GM12878 (cell line): Measurements from ENCODE around the gene WSCD1. TPM values are rescaled to one million over a fixed set of nuclear protein-coding genes. Genes with fewer than 3 reads are reported as not detected.

ENCODE experiments used
- ATAC-seq: fragments of 200-7000 bp; cut with Tn5 transposase; 3 replicates; pipeline ENCODE4 v1.9.1; 2020; ENCODE audit warnings: mild to moderate bottlenecking, moderate library complexity
- BruUV-seq: library from RNA; stranded (reverse); fragments of 400-500 nt; replicated peaks from 2 replicates; lab custom pipeline; 2021; lab: Mats Ljungman, UMichigan
- CTCF ChIA-PET: fragments of 300-600 bp; sonication (Branson Sonifier 250); formaldehyde crosslinking; extraction: SDS; loops from one replicate; lab custom pipeline; 2021; ENCODE audit warnings: inconsistent platforms; lab: Yijun Ruan, JAX
- POLR2A ChIA-PET: fragments of 350-600 bp; formaldehyde crosslinking; extraction: SDS; loops from one replicate; lab custom pipeline; 2021; ENCODE audit warnings: inconsistent platforms; lab: Charles Lee
- RAD21 ChIA-PET: fragments of 300-600 bp; sonication (Branson Sonifier 250); formaldehyde crosslinking; loops from one replicate; lab custom pipeline; 2023; ENCODE audit warnings: antibody characterized with exemption; ENCODE audit not compliant: unreplicated experiment; lab: Charles Lee
- SMC1A ChIA-PET: fragments of 300-600 bp; sonication (Branson Sonifier 250); formaldehyde crosslinking; loops from one replicate; lab custom pipeline; 2023; ENCODE audit not compliant: unreplicated experiment, uncharacterized antibody; lab: Charles Lee
- DNase-seq: peaks from one replicate; pipeline ENCODE4 v3.0.0-alpha.2; 2011; ENCODE audit warnings: low read depth, low spot score
- FAIRE-seq: peaks from 3 replicates; lab custom pipeline; 2011; peaks lifted over from hg19 to GRCh38; lab: Jason Lieb, UNC
- H2AFZ ChIP-seq: 2 replicates; pipeline ENCODE4 v1.6.0; 2011; ENCODE audit warnings: low read depth, low read length, control low read depth; ENCODE audit not compliant: control insufficient read depth
- H3K27ac ChIP-seq: 2 replicates; pipeline ENCODE4 v1.5.1; 2011; ENCODE audit warnings: control low read depth; ENCODE audit not compliant: control insufficient read depth, insufficient read depth
- H3K27me3 ChIP-seq, 2 experiments: replicated peaks in 1 of 2; 2 replicates each; pipeline versions ENCODE4 v1.6.0 to v1.6.1; 2011; ENCODE audit warnings: low read length in 1 of 2; ENCODE audit not compliant: control insufficient read depth in 2 of 2, insufficient read depth in 2 of 2
- H3K36me3 ChIP-seq, 2 experiments: 2 replicates each; pipeline ENCODE4 v1.5.1; 2011; ENCODE audit warnings: low read length in 1 of 2; ENCODE audit not compliant: control insufficient read depth in 2 of 2, insufficient read depth in 2 of 2
- H3K4me1 ChIP-seq: 2 replicates; pipeline ENCODE4 v1.6.1; 2011; ENCODE audit warnings: mild to moderate bottlenecking, low read length, moderate library complexity, mixed read lengths; ENCODE audit not compliant: control insufficient read depth, insufficient read depth
- H3K4me2 ChIP-seq: 2 replicates; pipeline ENCODE4 v1.6.0; 2011; ENCODE audit warnings: control low read depth; ENCODE audit not compliant: control insufficient read depth, insufficient read depth
- H3K4me3 ChIP-seq: fragments of 200-600 bp; sonication (generic); 2 replicates; pipeline ENCODE4 v1.5.1; 2016
- H3K79me2 ChIP-seq: 2 replicates; pipeline ENCODE4 v1.6.0; 2011; ENCODE audit warnings: low read length; ENCODE audit not compliant: control insufficient read depth, insufficient read depth
- H3K9ac ChIP-seq: 2 replicates; pipeline ENCODE4 v1.8.0; 2011; ENCODE audit warnings: low read length, control low read depth, mixed read lengths; ENCODE audit not compliant: control insufficient read depth, insufficient read depth
- H3K9me3 ChIP-seq: replicated peaks from 3 replicates; pipeline ENCODE4 v1.5.1; 2011; ENCODE audit warnings: mild to moderate bottlenecking, low read length; ENCODE audit not compliant: control insufficient read depth, insufficient read depth
- H4K20me1 ChIP-seq: 2 replicates; pipeline ENCODE4 v1.6.0; 2011; ENCODE audit not compliant: control insufficient read depth, insufficient read depth
- BCL3 ChIP-seq: IDR thresholded peaks from 2 replicates; pipeline ENCODE4 v1.6.1; 2011; ENCODE audit warnings: borderline replicate concordance, low read depth, mild to moderate bottlenecking, moderate library complexity, low read length; ENCODE audit not compliant: insufficient read depth, poor library complexity, severe bottlenecking
- E4F1 ChIP-seq: fragments of 450-650 bp; IDR thresholded peaks from 2 replicates; pipeline ENCODE4 v1.6.1; 2018; ENCODE audit warnings: borderline replicate concordance, mild to moderate bottlenecking; ENCODE audit not compliant: partially characterized antibody
- FOS ChIP-seq: IDR thresholded peaks from 3 replicates; pipeline ENCODE4 v1.6.1; 2011; ENCODE audit warnings: borderline replicate concordance; ENCODE audit not compliant: insufficient read length; ENCODE audit errors: extremely low read depth
- GATAD2B ChIP-seq: fragments of 450-650 bp; conservative IDR thresholded peaks from 2 replicates; pipeline ENCODE4 v1.6.1; 2017; ENCODE audit warnings: low read depth, mild to moderate bottlenecking, moderate library complexity
- IRF3 ChIP-seq: fragments of 450-650 bp; IDR thresholded peaks from 2 replicates; pipeline ENCODE4 v1.6.1; 2014; ENCODE audit warnings: mild to moderate bottlenecking
- JUNB ChIP-seq: IDR thresholded peaks from 2 replicates; pipeline ENCODE4 v1.6.1; 2016; ENCODE audit warnings: antibody characterized with exemption, mild to moderate bottlenecking
- MTA2 ChIP-seq: fragments of 450-650 bp; IDR thresholded peaks from 2 replicates; pipeline ENCODE4 v1.6.1; 2016; ENCODE audit warnings: low read depth, mild to moderate bottlenecking, moderate library complexity
- POLR2AphosphoS5 ChIP-seq: IDR thresholded peaks from 2 replicates; pipeline ENCODE4 v1.6.1; 2011; ENCODE audit warnings: mild to moderate bottlenecking, low read length, inconsistent platforms
- RB1 ChIP-seq: fragments of 450-650 bp; formaldehyde crosslinking; IDR thresholded peaks from 2 replicates; pipeline ENCODE4 v1.6.1; 2017; ENCODE audit warnings: mild to moderate bottlenecking, borderline replicate concordance
- RELA ChIP-seq: fragments of 450-650 bp; IDR thresholded peaks from 2 replicates; pipeline ENCODE4 v1.8.0; 2014; ENCODE audit warnings: borderline replicate concordance; ENCODE audit not compliant: partially characterized antibody
- SP1 ChIP-seq: IDR thresholded peaks from one replicate; pipeline ENCODE4 v1.6.1; 2011; ENCODE audit warnings: low read depth, low read length
- WRNIP1 ChIP-seq: IDR thresholded peaks from 2 replicates; pipeline ENCODE4 v1.6.1; 2011; ENCODE audit warnings: low read depth, low read length, improper control_type of control experiment, borderline replicate concordance
- ZNF622 ChIP-seq: fragments of 450-650 bp; IDR thresholded peaks from 2 replicates; pipeline ENCODE4 v1.6.1; 2017; ENCODE audit warnings: mild to moderate bottlenecking, inconsistent platforms
- in situ Hi-C: fragments of 300-500 bp; cut with MboI; formaldehyde crosslinking; loops from 9 replicates; pipeline ENCODE4 v1.14.3; 2018; ENCODE audit warnings: mixed read lengths
- intact Hi-C: fragments of 100-400 bp; cut with micrococcal nuclease; formaldehyde crosslinking; loops from one replicate; pipeline ENCODE4 v1.14.2; 2022; ENCODE audit not compliant: unreplicated experiment
- polyA plus RNA-seq, 11 experiments: library from polyadenylated mRNA; depleted of rRNA in 4 of 11; unstranded in 6 of 11; stranded (reverse) in 5 of 11; fragments of >200 nt; fragmentation: Nextera tagmentation in 4 of 11; fragmentation: Illumina TruSeq in 1 of 11; extraction: Ambion mirVana in 4 of 11; extraction: Trizol in 1 of 11; gene quantifications; 1 replicate in 1 of 11; 2 replicates in 10 of 11; pipeline versions ENCODE4 v1.2.1 to v1.2.3, GENCODE V29; 2011 to 2016; ENCODE audit warnings: inconsistent platforms in 2 of 11, missing spikeins in 2 of 11, low read depth in 1 of 11
- total RNA-seq, 4 experiments: library from RNA; depleted of rRNA in 3 of 4; stranded (reverse); fragments of >200 nt in 3 of 4; fragmentation: Illumina TruSeq in 1 of 4; extraction: Trizol in 1 of 4; gene quantifications; 2 replicates each; pipeline versions ENCODE4 v1.2.1 to v1.2.3, GENCODE V29; 2013 to 2021
- TF ChIP-seq, protein P1 (sequence below): IDR thresholded peaks from 2 replicates; pipeline ENCODE4 v1.6.1; 2011; ENCODE audit warnings: low read depth, mild to moderate bottlenecking, low read length, moderate library complexity, borderline replicate concordance; ENCODE audit errors: extremely low read depth
- TF ChIP-seq, protein P2 (sequence below): IDR thresholded peaks from 2 replicates; pipeline ENCODE4 v1.6.1; 2012; ENCODE audit warnings: low read depth, low read length, improper control_type of control experiment
- TF ChIP-seq, protein P3 (sequence below): fragments of 450-650 bp; IDR thresholded peaks from 2 replicates; pipeline ENCODE4 v1.6.1; 2017; ENCODE audit warnings: mild to moderate bottlenecking

The WSCD1 gene
- total and polyA plus RNA-seq, 10 of the 15 experiments (the other 5 are each of a cell fraction or from before 2014, with no cell fraction given): 0.01 to 0.16 TPM; not detected in 8

DNA sequence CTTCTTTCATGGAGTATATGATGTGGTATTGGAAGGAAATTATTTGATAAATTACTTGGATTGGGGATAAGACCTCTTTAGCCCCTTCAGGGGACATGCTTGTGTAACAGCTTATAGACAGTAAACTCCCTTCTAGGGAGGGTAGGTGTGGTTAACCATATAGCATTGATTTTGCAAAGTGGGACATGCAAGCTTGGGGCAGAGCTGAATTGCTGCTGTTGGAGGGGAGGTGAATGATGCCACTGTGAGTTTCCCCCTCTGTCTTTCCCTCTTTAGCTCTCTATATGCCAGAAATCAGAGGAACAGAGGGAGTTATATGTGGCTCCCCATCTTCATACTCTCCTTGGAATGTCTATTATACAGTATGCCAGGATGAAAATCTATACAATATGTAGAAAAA, 54.7 kb downstream of the WSCD1 start:
- FAIRE-seq (no peak), ATAC-seq (no peak), DNase-seq (no peak)
- H3K27me3 ChIP-seq: no peaks in the 10 kb centered on the region
- no peak overlapping the region for H3K4me3 ChIP-seq
- H3K36me3 ChIP-seq: no peaks in the 10 kb centered on the region
- no peak overlapping the region for H2AFZ ChIP-seq
- ChIA-PET SMC1A (no interaction called here), POLR2A (no interaction called here), RAD21 (no interaction called here), CTCF (interaction anchor here (0.6 kb wide), 1 partner anchor 901 kb away, joined by 3 read pairs; no protein-coding TSS in a partner anchor)
- in situ Hi-C loops: no loop called here
- H3K79me2 ChIP-seq: no peaks in the 10 kb centered on the region
- H4K20me1 ChIP-seq: no peaks in the 10 kb centered on the region
- H3K4me1 ChIP-seq: no peaks in the 10 kb centered on the region
- H3K9ac ChIP-seq: no peak overlapping the region
- no TSS peak for BruUV-seq
- H3K27ac ChIP-seq: no peak overlapping the region
- H3K9me3 ChIP-seq: peaks cover 2% of the 10 kb centered on the region; the same call in 1 of the 3 replicates
- no peak overlapping the region for H3K4me2 ChIP-seq
- intact Hi-C loops: no loop called here
- no peak for TF ChIP-seq IRF3
- no peak for TF ChIP-seq RB1
- TF ChIP-seq RELA: no peak
- TF ChIP-seq, protein P1, sequence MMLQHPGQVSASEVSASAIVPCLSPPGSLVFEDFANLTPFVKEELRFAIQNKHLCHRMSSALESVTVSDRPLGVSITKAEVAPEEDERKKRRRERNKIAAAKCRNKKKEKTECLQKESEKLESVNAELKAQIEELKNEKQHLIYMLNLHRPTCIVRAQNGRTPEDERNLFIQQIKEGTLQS: no peak
- TF ChIP-seq JUNB: no peak
- TF ChIP-seq MTA2: no peak
- TF ChIP-seq, protein P2, sequence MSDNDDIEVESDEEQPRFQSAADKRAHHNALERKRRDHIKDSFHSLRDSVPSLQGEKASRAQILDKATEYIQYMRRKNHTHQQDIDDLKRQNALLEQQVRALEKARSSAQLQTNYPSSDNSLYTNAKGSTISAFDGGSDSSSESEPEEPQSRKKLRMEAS: no peak
- no peak for TF ChIP-seq BCL3
- no peak for TF ChIP-seq FOS
- TF ChIP-seq E4F1: no peak
- TF ChIP-seq SP1: no peak
- TF ChIP-seq ZNF622: no peak
- no peak for TF ChIP-seq GATAD2B
- TF ChIP-seq, protein P3, sequence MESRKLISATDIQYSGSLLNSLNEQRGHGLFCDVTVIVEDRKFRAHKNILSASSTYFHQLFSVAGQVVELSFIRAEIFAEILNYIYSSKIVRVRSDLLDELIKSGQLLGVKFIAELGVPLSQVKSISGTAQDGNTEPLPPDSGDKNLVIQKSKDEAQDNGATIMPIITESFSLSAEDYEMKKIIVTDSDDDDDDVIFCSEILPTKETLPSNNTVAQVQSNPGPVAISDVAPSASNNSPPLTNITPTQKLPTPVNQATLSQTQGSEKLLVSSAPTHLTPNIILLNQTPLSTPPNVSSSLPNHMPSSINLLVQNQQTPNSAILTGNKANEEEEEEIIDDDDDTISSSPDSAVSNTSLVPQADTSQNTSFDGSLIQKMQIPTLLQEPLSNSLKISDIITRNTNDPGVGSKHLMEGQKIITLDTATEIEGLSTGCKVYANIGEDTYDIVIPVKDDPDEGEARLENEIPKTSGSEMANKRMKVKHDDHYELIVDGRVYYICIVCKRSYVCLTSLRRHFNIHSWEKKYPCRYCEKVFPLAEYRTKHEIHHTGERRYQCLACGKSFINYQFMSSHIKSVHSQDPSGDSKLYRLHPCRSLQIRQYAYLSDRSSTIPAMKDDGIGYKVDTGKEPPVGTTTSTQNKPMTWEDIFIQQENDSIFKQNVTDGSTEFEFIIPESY: no peak
- no peak for TF ChIP-seq WRNIP1
- no peak for TF ChIP-seq POLR2AphosphoS5
- TF ChIP-seq, all 136 proteins: peak for 0
